Neural progenitor cell (in vitro differentiated cells): Measurements from ENCODE around the gene L3MBTL3. TPM values are rescaled to one million over a fixed set of nuclear protein-coding genes. Genes with fewer than 3 reads are reported as not detected.

ENCODE experiments used
- DNase-seq: peaks from one replicate; pipeline ENCODE4 v3.0.0-alpha.2; 2016; ENCODE audit warnings: low spot score
- H2AFZ ChIP-seq: fragments of 200-600 bp; sonication (generic); replicated peaks from 2 replicates; pipeline ENCODE4 v1.6.1; 2016; ENCODE audit warnings: antibody characterized with exemption
- H3F3A ChIP-seq: fragments of 200-600 bp; sonication (generic); 2 replicates; pipeline ENCODE4 v1.6.1; 2016; ENCODE audit warnings: antibody characterized with exemption, low read depth
- H3K27ac ChIP-seq: fragments of 200-600 bp; sonication (generic); 2 replicates; pipeline ENCODE4 v1.5.1; 2016; ENCODE audit warnings: mild to moderate bottlenecking
- H3K27me3 ChIP-seq: fragments of 200-600 bp; sonication (generic); 2 replicates; pipeline ENCODE4 v1.6.1; 2016; ENCODE audit warnings: mild to moderate bottlenecking, moderate library complexity
- H3K36me3 ChIP-seq: fragments of 200-600 bp; sonication (generic); 2 replicates; pipeline ENCODE4 v1.5.1; 2016
- H3K4me1 ChIP-seq: fragments of 200-600 bp; sonication (generic); 2 replicates; pipeline ENCODE4 v1.6.1; 2016; ENCODE audit warnings: mixed run types
- H3K4me2 ChIP-seq: fragments of 200-600 bp; sonication (generic); 2 replicates; pipeline ENCODE4 v1.6.1; 2016
- H3K4me3 ChIP-seq: fragments of 200-600 bp; sonication (generic); 2 replicates; pipeline ENCODE4 v1.5.1; 2016
- H3K79me2 ChIP-seq: fragments of 200-600 bp; sonication (generic); 2 replicates; pipeline ENCODE4 v1.6.1; 2016; ENCODE audit warnings: low read depth
- H3K9ac ChIP-seq: fragments of 200-600 bp; sonication (generic); 2 replicates; pipeline ENCODE4 v1.6.1; 2016
- H3K9me3 ChIP-seq: fragments of 200-600 bp; sonication (generic); 2 replicates; pipeline ENCODE4 v1.5.1; 2016; ENCODE audit warnings: low read depth
- H4K20me1 ChIP-seq: fragments of 200-600 bp; sonication (generic); 2 replicates; pipeline ENCODE4 v1.6.1; 2016; ENCODE audit warnings: low read depth
- H3K27ac Mint-ChIP-seq: 3 replicates; pipeline ENCODE4 v1.8.0; 2021; ENCODE audit warnings: mixed read lengths
- H3K27me3 Mint-ChIP-seq: 2 replicates; pipeline ENCODE4 v1.8.0; 2022; ENCODE audit warnings: low read depth, mild to moderate bottlenecking, inconsistent platforms, moderate library complexity, mixed read lengths; ENCODE audit not compliant: insufficient read depth
- H3K36me3 Mint-ChIP-seq: 3 replicates; pipeline ENCODE4 v1.8.0; 2021; ENCODE audit warnings: mixed read lengths
- H3K4me1 Mint-ChIP-seq: 3 replicates; pipeline ENCODE4 v1.8.0; 2021; ENCODE audit warnings: mixed read lengths
- H3K4me3 Mint-ChIP-seq: 3 replicates; pipeline ENCODE4 v1.8.0; 2021; ENCODE audit warnings: mild to moderate bottlenecking, moderate library complexity, mixed read lengths
- H3K9me3 Mint-ChIP-seq: 3 replicates; pipeline ENCODE4 v1.8.0; 2020; ENCODE audit warnings: mixed read lengths
- CTCF ChIP-seq: fragments of 200-600 bp; sonication (generic); IDR thresholded peaks from 2 replicates; pipeline ENCODE4 v1.5.1; 2017; ENCODE audit warnings: antibody characterized with exemption, mild to moderate bottlenecking
- EZH2 ChIP-seq: fragments of 200-600 bp; sonication (generic); IDR thresholded peaks from 2 replicates; pipeline ENCODE4 v1.6.1; 2017; ENCODE audit warnings: antibody characterized with exemption, mild to moderate bottlenecking, moderate library complexity
- EZH2phosphoT487 ChIP-seq: fragments of 200-600 bp; sonication (generic); IDR thresholded peaks from 2 replicates; pipeline ENCODE4 v1.6.1; 2017; ENCODE audit warnings: antibody characterized with exemption
- total RNA-seq: library from RNA; depleted of rRNA; stranded (reverse); fragments of >200 nt; gene quantifications from 2 replicates; pipeline ENCODE4 v1.2.3, GENCODE V29; 2015; ENCODE audit warnings: low replicate concordance

Gene L3MBTL3
- 18.0 and 22.2 TPM in 2 replicates for total RNA-seq

- Histone ChIP-seq H3K79me2 (peaks cover 14% of the 10 kb centered on the region), H3F3A (peaks cover 14% of the 10 kb centered on the region), H3K27ac (no peak within 1 kb of the TSS), H3K4me3 (peak within 1 kb of the TSS; percentile 74), H3K9ac (no peak within 1 kb of the TSS), H3K9me3 (no peaks in the 10 kb centered on the region), H3K27me3 (peaks cover 10% of the 10 kb centered on the region), H3K36me3 (no peaks in the 10 kb centered on the region), H2AFZ (peak within 1 kb of the TSS; percentile 94), H3K4me1 (peaks cover 7% of the 10 kb centered on the region), H3K4me2 (peak within 1 kb of the TSS; percentile 98), H4K20me1 (peaks cover 15% of the 10 kb centered on the region)
- peak within 1 kb of the TSS; percentile 94 for H3K27ac Mint-ChIP-seq
- H3K4me1 Mint-ChIP-seq, result peaks cover 16% of the 10 kb centered on the region
- peak within 1 kb of the TSS; percentile 99 for H3K4me3 Mint-ChIP-seq
- H3K36me3 Mint-ChIP-seq, result peaks cover 2% of the 10 kb centered on the region
- DNase-seq, result peak; percentile 93
- H3K27me3 Mint-ChIP-seq, result peaks cover 5% of the 10 kb centered on the region
- TF ChIP-seq CTCF (no peak), EZH2 (no peak), EZH2phosphoT487 (no peak)
- H3K9me3 Mint-ChIP-seq, result no peaks in the 10 kb centered on the region
Observed at GRCh38 chr6:130018292-130018743, at the start of gene L3MBTL3. Gene L3MBTL3 (plus strand): TSS chr6:130018581. CDS start chr6:130042700, 24,119 bp downstream.

- Mint-ChIP-seq H3K27ac (no peak overlapping the region), H3K4me3 (no peak overlapping the region), H3K4me1 (peaks cover 4% of the 10 kb centered on the region), H3K27me3 (peaks cover 9% of the 10 kb centered on the region), H3K36me3 (no peaks in the 10 kb centered on the region), H3K9me3 (no peaks in the 10 kb centered on the region)
- Histone ChIP-seq H3K9ac (no peak overlapping the region), H3K4me2 (no peak overlapping the region), H3K9me3 (no peaks in the 10 kb centered on the region), H3K27ac (no peak overlapping the region), H3K79me2 (no peaks in the 10 kb centered on the region), H3F3A (no peaks in the 10 kb centered on the region), H2AFZ (no peak overlapping the region), H3K4me3 (no peak overlapping the region), H3K4me1 (no peaks in the 10 kb centered on the region), H4K20me1 (no peaks in the 10 kb centered on the region), H3K27me3 (no peaks in the 10 kb centered on the region), H3K36me3 (no peaks in the 10 kb centered on the region)
- no peak for DNase-seq
- TF ChIP-seq CTCF (no peak), EZH2 (no peak), EZH2phosphoT487 (no peak)
Observed at GRCh38 chr6:129969064-129969463, 49.3 kb upstream of the L3MBTL3 start.

- Histone ChIP-seq H3K4me2 (no peak overlapping the region), H3K9ac (no peak overlapping the region), H3K4me1 (no peaks in the 10 kb centered on the region), H3K79me2 (no peaks in the 10 kb centered on the region), H3K9me3 (no peaks in the 10 kb centered on the region), H4K20me1 (no peaks in the 10 kb centered on the region), H3K27ac (no peak overlapping the region), H3K4me3 (no peak overlapping the region), H2AFZ (no peak overlapping the region), H3K36me3 (no peaks in the 10 kb centered on the region), H3F3A (no peaks in the 10 kb centered on the region), H3K27me3 (no peaks in the 10 kb centered on the region)
- TF ChIP-seq EZH2phosphoT487 (no peak), CTCF (no peak), EZH2 (no peak)
- Mint-ChIP-seq H3K4me3 (no peak overlapping the region), H3K27ac (no peak overlapping the region), H3K9me3 (peaks cover 14% of the 10 kb centered on the region), H3K27me3 (no peaks in the 10 kb centered on the region), H3K36me3 (no peaks in the 10 kb centered on the region), H3K4me1 (no peaks in the 10 kb centered on the region)
- no peak for DNase-seq
Observed at GRCh38 chr6:129976110-129976509, 42.3 kb upstream of the L3MBTL3 start.
